NCI-H446 (cell line): Measurements from ENCODE around the gene LRRN2.
A peak's percentile ranks its signal among the peaks of the same experiment; 100 is the strongest.

Experiments used
- DNase-seq, 2 experiments: peaks; one replicate each; lab custom pipeline; 2025; lab: John Stamatoyannopoulos, UW

Gene LRRN2

DNA sequence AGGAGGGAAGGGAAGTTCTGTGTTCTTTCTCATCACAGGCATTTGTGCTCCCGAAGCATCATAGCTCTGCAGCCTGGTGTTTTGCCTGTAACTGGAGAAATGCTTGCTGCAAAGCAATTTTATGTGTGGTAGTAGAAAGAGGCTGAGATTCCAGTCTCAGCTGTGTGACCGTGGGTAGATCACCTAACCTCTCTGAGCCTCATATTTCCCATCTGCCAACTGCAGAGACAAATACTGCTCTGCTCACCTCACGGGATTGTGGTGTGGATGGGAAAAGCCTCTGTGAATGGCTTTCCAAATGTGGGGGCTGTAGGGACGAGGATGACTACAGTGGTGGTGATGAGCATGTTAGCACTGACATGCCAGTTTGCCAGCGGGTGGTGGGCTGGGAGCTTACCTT, 85.3 kb downstream of the LRRN2 start:
- DNase-seq: no peak

DNA sequence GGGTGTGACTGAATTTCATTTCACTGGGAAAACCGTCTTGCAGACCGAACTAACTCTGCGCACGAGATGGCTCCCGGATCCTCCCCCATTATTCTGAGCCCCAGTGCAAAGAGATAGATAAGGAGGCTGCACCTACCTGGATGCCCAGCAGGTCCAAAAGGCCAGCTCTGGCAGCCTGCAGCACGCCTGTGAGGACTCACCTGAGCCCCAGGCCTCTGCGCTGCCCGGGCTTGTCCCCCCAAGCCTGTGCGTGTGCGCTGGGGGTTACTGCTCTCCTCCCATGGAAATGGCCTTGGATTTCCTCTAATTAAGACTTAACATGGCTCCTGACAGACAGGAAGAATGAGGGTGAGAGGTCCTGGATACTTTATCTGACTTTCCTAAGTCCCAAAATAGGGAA, 85.9 kb downstream of the LRRN2 start:
- DNase-seq: no peak

DNA sequence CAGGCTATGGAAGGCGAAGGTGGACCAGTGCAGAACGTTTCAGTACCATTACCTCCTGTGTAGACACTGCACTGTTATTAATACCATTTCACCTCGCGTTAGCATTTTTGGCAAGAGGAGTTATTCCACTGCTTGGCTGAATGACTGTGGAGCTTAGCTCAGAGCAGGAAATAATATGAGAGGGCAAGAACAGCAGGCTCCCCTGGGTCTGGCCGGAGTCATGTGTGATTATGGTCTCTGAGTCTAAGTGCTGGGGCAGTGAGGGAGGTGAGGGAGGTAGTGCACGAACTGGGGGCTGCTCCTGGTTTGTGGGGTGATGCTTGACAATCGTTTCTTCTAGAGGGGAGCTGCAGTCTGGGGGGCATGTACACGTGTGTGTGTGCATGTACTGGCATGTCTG, 86.4 kb downstream of the LRRN2 start:
- no peak for DNase-seq

DNA sequence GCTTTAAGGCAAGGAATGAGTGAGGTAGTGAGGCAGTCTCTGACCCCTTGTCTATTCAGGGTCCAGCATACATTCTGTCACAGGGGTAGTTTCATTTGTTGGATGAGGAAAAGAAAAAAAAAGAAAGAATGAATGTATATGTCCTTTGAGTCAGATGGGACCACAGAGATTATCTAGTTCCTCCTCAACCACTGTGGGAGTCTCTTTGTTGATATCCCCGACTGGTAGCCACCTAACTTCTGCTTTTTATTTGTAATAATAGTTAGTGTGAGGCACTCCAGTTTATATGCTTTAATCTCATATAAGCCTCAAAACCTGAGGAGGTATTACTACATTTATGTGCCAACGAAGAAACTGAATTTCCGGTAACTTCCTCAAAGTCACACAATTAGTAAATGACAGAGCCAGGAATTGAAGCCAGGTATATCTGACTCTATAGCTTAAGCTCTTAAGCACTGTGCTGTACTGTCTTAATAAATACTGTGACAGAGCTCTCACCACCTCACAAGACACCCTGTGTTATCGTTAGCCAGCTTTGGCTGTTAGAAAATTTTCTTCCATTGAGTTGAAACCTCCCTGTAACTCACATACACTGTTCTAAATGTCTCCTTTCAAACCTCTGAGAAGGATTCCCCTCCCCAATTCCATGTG, 87.1 kb downstream of the LRRN2 start:
- no peak for DNase-seq

DNA sequence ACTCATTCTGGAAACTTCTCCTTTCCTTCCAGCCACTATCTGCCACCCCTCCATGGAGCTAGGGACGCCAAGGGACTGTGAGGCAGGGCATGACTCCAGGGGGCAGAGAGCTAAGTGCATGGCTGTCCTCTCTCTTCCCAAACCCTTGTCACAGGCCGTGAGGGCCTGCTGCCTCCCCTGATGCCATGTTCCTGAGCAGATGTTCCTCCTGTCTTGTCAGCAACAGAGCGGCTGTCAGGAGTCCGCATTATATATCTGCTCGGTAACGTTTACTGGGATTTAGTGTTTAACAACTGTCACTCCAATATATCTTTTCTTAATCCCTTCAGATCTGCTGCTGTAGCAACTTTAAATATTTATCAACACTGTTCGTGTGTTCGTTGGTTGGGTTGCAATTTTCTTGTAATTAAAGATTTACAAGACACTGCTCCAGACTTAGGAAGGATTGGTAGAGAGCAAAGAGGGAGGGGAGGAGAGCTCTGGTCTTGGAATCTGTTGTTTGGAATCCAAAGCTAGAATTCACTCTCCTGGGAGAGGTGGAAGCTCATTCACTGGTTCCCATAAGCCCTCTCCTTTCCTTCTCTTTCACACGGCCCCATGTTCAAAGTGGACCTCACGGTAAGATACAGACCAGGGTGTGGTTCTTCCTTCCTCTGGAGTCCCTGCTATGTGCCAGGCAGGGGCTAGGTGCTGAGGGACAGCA, 93.1 kb downstream of the LRRN2 start:
- no peak for DNase-seq

DNA sequence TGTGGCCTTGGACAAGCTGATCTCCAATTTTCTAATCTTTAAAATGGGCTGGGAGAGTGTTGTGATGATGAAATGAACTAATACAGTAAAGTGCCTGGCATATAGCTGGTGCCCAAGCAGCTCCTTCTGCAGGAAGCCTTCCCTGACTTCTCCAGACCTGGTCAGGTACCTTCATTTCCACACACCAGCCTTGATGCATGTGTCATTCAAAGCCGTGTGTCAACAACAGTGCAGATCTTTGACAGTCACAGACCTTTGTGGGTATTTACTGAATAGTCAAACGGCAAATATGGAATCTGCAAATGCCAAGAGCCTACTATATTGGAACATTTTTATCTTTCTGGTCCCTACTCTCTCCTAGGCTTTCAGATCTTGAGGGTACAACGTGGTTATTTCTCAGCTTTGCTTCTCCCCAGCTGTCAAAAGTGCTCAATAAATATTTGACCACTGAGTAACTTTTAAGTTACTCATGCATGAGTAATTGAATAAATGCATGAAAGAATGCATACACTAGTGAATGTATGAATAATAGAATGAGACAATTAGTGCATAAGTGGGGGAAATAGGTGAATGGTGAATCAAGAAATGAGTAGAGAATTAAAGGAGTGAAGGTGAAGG, 94.0 kb downstream of the LRRN2 start:
- DNase-seq: no peak

DNA sequence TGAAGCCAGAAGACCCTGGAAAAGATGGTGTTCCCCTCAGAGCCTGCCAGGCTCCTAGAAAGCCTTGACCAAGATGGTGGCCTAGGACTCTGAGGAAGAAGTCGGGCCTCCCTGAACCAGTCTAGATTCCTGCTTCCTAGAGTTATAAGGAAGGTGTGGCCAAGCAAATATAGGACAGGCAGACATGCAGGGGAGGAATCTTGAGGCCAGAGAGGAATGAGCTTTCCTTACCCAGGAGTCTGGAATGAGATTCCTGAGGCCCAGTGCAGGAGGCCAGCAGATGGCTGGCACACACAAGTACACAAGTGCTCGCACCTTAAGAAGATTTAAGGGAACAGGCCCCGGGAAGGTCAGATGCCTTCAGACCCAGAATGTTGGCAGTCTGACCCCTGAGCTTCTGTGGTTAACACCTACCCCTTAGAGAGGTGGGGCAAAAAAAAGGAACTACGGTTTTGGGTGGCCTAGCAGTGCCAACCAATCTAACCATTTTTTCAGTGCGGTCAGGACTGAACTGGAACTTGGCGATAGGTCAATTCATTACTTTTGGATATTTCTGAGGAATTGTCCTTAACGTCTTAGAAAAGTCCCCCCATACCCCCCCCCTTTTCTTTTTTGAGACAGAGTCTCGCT, 96.0 kb downstream of the LRRN2 start:
- DNase-seq: no peak

DNA sequence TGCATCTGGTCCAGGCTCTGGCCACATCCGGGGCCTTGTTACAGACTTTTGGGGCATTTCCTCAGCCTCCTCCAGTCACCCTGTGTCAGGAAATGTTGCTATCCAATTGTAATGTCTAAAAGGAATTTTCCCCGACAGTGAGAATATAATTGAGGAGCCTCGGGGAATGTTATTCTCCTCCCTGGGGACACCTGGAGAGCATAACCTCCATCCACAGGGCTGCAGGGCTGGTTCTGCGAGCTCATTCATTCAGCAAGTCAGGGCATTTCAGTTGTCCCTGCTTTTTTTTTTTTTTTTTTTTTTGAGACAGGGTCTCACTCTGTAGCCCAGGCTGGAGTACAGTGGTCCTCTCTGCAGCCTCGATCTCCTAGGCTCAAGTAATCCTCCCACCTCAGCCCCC, 96.7 kb downstream of the LRRN2 start:
- no peak for DNase-seq

DNA sequence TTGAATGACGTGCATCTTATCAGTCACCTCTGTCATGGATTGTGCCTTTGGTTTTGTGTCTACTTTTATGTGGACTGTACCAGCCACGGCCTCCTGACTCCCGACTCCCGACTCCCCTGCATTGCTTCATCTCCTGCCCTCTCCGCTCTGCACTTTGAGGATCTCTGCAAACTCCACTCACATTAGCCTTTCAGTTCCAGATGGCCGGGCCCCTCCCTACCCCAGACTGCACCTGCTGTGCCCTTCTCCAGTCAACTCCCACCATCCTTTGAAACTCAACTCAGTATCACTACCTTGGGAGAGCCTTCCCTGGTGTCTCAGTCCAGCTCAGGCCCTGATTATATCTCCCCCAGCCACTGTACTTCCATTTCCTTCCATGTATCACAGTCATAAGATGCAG, 97.9 kb downstream of the LRRN2 start:
- DNase-seq: no peak

DNA sequence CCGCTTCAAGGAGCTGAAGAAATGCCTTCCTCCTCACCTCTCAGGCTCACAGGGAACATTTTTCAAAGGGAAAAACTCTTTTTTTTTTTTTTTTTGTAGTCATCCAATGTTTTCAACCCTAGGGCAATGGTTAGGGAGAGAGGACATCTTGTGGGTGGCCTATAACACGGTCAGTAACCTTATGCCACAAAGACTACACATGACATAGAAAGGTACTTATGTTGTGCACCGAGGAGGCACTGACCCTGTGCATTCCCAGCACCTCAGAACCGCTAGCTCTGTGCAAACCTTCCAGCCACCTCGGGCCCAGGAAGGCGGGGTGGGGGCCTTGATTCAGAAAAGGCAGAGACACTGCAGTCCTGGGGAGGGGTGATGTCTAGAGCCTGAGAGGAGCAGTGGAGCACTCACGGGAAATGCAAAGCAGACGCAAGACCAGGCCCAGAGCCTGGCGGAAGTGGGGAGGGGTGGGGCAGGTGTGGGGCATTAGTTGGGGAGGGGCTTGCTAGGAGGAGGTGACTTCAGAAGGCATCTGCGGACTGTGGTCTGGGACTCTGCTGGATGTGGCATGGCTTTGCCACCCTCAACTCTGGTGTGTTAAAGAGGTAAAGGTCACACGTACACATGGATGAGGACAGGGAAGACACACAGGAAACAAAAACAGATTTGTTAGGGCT, 100.7 kb downstream of the LRRN2 start:
- DNase-seq: no peak

DNA sequence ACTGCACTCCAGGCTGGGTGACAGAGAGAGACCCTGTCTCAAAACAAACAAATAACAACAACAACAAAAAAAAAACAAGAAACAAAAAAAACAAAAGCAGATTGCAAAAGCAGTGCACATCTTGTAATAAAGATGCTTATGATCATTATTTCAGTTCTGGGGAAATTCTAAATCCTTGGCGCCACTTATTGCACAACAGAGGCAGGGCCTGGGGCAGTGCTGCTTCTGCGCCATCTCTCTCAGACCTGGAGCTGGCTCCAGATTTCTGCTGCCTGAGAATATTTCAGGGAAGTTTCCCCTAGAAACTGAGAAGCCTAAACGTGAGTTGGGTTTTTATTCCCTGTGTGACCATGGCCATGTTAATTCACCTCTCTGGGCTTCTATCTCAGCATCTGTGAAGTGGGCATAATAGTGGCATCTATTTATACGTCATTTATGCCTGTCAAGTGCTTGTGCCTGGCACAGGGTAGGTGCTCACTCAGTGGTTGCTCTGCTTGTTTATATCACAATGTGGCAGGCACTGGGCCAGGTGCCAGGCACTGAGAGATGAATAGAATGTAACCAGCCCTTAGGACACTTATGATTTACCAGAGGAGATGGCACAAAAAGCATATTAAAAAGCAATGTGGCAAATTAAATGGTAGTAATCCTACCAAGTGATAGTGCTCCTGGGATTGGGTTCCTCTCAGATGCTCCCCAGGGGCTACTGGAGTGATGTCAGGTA, 101.5 kb downstream of the LRRN2 start:
- DNase-seq: peak; percentile 38 to 60

DNA sequence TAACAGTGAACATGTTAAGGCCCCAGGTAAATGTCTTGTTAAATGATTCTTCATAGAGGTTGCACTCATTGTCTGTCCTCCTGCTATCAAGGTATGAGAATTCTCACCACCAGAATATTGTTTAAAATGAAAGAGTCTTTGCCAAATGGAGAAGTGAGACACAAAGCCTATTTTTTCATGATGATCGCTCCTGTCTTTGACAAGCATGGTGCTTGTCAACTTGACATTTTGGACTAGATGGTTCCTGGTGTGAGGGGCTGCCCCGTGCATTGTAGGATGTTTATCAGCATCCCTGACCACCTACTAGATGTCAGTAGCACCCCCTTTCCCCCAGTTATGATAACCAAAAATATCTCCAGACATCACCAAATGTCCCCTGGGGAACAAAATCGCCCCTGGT, 103.8 kb downstream of the LRRN2 start:
- no peak for DNase-seq

DNA sequence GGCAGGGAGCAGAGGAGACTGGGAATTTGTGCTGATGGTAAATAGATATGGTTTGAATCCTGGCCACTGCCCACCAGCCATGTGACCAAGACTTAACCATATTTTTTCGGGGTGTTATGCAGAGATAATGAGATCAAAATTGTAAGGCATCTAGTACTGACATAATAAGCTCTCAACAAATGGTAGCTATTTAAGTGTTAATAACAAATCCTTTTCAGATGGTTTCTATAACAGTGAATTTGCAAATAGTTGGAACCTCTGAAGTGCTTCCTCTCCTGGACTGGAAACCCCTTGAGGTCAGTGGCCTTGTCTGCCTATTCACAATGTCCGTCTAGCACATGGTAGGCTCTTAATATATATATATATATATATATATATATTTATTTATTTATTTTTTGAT, 104.7 kb downstream of the LRRN2 start:
- DNase-seq: no peak

DNA sequence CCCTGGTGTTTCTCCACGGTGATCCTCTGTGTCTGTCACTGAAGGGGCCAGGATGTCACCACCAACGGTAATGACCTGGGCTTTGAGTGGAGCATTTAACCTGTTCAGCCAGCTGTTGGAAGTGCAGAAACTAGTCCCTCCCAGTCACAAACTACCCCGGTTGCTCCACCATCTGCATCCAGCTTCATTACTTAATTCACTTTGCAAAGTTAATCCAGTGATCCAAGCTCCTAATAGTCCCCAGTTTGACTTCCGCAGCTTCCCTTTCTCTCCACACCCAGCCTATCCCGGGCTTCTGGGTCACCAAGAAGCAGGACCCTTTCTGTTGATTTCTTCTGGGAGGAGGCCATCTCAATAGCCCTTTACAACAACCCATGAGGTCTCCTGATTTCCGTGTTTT, 105.9 kb downstream of the LRRN2 start:
- DNase-seq: no peak

DNA sequence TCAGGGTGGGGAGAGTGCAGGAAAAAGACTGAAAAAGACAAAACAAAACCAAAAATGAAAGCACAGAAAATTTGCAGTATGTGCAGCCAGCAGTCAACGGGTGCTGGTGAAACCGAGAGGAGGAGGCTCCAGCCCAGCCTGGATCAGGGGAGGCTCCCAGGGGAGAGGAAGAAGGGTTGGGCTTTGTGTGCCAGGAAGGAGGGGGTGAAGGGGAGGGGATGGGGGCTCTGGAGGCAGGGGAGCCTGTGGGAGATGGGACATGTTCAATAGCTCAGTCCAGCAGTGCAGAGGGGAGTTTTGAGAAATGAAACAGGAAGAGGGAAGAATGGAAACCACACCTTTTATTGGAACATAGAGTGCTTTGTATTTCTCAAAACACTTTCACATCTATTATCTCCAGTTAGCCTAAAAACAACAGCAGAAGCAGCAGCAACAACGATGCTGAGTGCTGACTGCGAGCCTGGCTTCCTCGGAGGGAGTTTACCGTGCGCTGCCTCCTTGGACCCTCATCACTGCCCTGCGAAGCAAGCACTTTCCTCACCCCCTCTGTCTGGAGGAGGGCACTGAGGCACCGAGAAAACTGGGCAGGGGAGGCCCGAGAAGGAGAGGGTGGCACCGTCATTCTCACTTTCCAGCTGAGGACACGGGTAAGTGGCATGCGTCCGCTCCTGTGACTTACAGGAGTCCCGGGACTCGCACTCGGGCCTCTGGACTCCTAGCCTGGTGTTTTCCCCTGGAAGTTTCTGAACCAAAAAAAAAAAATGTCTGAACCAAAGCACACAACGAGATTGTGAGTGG, 106.5 kb downstream of the LRRN2 start:
- no peak for DNase-seq

DNA sequence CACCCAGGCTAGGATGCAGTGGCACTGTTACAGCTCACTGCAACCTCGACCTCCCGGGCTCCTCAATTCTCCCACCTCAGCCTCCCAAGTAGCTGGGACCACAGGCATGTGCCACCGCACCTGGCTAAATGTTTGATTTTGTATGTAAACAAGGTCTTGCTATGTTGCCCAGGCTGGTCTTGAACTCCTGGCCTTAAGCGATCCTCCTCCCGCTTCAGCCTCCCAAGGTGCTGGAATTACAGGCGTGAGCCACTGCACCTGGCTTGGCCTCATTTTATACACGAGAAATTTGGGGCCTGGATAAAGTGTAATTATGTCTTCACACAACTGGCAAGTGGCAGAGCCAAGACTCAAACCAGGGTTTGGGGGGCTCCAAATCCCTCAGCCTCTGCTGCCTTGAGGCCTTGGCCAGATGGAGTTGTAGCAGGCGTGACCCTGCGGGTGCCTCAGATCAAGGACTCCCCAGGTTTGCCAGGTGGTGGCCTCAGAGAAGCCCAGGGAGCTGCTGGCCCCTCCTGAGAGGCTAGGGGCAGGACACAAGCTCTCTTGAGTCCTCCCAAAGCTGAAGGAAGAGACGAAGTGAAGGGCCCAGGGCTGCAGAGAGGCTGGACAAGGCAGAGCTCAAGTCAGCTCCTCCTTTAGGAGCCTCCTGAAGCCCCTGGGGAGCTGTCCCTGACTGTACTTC, 107.6 kb downstream of the LRRN2 start:
- no peak for DNase-seq

DNA sequence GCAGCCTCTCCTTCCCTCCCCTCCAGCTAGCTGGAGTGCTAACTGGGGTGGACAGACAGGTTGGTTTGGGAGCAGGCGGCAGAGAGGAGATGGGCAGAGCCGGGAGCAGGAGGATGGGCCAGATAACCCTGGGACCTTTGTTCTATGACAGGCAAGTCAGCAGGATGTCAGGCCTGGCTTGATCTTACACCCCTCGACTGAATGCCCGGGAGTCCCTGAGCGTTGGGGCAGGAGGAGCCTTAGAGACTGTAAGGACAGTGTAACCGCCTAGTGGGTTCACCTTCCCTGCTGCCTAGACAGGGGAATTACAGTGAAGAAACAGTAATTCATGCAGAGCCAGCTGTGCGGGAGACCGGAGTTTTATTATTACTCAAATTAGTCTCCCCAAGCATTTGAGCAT, 109.1 kb downstream of the LRRN2 start:
- no peak for DNase-seq

DNA sequence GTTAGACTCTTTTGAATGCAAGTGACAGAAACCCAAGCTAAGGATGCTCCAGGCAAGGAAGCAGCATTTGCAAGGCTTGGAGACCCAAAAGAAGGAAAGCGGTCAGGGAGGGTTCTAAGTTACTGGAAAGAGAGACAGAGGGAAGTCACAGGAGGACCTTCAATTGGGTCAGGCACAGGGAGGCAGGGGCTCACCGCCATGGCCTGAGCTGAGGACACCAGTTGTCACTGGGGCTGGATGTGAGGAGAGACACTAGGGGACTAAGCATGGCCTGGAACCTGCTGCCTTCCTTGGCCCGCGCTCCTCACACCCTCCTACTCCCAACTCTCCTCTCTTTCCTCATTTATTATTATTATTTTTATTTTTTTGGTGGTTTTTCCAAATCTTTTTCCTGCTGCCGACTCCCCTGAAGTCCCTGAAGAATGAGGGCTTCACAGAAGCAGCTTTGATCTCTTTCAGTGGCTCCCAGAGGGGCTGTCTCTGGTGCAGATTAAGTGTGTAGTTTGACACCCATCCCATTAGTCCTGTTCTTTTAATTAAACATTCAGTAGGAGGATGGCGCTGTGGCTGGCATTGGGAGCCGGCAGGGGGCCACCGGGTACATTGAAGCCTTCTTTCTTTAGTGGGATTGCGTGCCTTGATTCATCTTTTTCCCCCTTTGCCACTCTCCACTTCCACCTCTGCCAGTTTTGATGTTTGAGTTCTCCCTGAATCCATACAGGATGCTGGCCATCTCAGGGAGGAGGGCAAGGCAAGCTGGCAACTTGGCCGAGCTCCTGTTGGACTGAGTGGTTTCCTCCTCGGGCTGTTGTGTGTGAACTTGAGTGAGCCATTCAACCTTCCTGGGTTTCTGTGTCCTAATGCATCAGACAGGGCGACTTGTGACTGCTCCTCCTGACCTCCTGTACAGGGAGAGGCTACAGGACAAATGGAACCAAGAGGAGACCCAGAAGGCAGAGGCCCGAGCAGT, 110.0 kb downstream of the LRRN2 start:
- peak in 1 of 2 experiments; percentile 28 for DNase-seq

DNA sequence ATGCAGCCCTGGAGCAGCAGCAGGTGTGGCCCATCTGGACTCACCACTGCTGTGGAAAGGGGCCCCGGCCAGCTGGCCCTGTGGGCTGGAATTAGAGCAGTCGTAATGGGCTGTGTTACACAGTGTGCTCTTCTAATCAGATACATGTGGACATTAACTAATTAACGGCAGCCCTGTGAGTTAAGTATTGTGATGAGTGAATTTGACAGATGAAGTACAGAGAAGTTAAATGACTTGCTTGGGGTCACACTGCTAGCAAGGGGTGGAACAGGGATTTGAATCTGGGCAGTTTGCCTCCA, 110.7 kb downstream of the LRRN2 start:
- DNase-seq: peak in 1 of 2 experiments; percentile 47
